ENCODE data around the gene SPESP1.

Gene SPESP1

GRCh38 chr15:68979006-68979405, 48.7 kb downstream of the SPESP1 start:
- H4K20me1 ChIP-seq (ENCODE audit: insufficient read depth, low read length, poor library complexity, severe bottlenecking), result no peaks in the 10 kb centered on the region
- H3K9me2 ChIP-seq (replicated peaks; ENCODE audit: low read depth, low read length), result no peaks in the 10 kb centered on the region
- no peaks in the 10 kb centered on the region for H3K27me3 ChIP-seq (ENCODE audit: insufficient read depth, low read length, poor library complexity, severe bottlenecking)
- no peak overlapping the region for H2AFZ ChIP-seq (ENCODE audit: low read length)
- no peaks in the 10 kb centered on the region for H3F3A ChIP-seq (ENCODE audit: low read depth)
- no peak overlapping the region for H3K9ac ChIP-seq (ENCODE audit: low read depth, low read length, poor library complexity, severe bottlenecking)
- no peaks in the 10 kb centered on the region; the same call in 1 of the 2 replicates for H3K9me3 ChIP-seq (ENCODE audit: insufficient read depth, low read depth, low read length)
- no peak overlapping the region for H3K4me2 ChIP-seq (ENCODE audit: low read depth, low read length, poor library complexity, severe bottlenecking)
- TF ChIP-seq CTCF (conservative IDR thresholded peaks at IDR 0.05; ENCODE audit: low read length) (no peak), EZH2phosphoT487 (IDR thresholded peaks at IDR 0.05; ENCODE audit: borderline replicate concordance) (no peak)
- no peaks in the 10 kb centered on the region for H3K36me3 ChIP-seq (ENCODE audit: insufficient read depth, low read length)
- no peaks in the 10 kb centered on the region for H3K79me2 ChIP-seq (ENCODE audit: insufficient read depth, low read length)
- no peak overlapping the region for H3K4me3 ChIP-seq (ENCODE audit: low read length, poor library complexity, severe bottlenecking)
- no peaks in the 10 kb centered on the region for H3K4me1 ChIP-seq (ENCODE audit: insufficient read depth, low read length, poor library complexity, severe bottlenecking)

- Histone ChIP-seq H3K4me1 (ENCODE audit: insufficient read depth, low read length, poor library complexity, severe bottlenecking) (no peaks in the 10 kb centered on the region), H3K4me2 (ENCODE audit: low read depth, low read length, poor library complexity, severe bottlenecking) (no peak overlapping the region), H3K79me2 (ENCODE audit: insufficient read depth, low read length) (no peaks in the 10 kb centered on the region), H3K9ac (ENCODE audit: low read depth, low read length, poor library complexity, severe bottlenecking) (no peak overlapping the region), H3K27me3 (ENCODE audit: insufficient read depth, low read length, poor library complexity, severe bottlenecking) (no peaks in the 10 kb centered on the region), H3K36me3 (ENCODE audit: insufficient read depth, low read length) (no peaks in the 10 kb centered on the region), H3K9me2 (replicated peaks; ENCODE audit: low read depth, low read length) (no peaks in the 10 kb centered on the region), H2AFZ (ENCODE audit: low read length) (no peak overlapping the region), H3K4me3 (ENCODE audit: low read length, poor library complexity, severe bottlenecking) (no peak overlapping the region), H3K9me3 (ENCODE audit: insufficient read depth, low read depth, low read length) (no peaks in the 10 kb centered on the region; the same call in 1 of the 2 replicates), H3F3A (ENCODE audit: low read depth) (no peaks in the 10 kb centered on the region), H4K20me1 (ENCODE audit: insufficient read depth, low read length, poor library complexity, severe bottlenecking) (no peaks in the 10 kb centered on the region)
- no peak for TF ChIP-seq CTCF (conservative IDR thresholded peaks at IDR 0.05; ENCODE audit: low read length)
- TF ChIP-seq EZH2phosphoT487 (IDR thresholded peaks at IDR 0.05; ENCODE audit: borderline replicate concordance), result no peak
These were observed 49.5 kb downstream of the SPESP1 start for GRCh38 chr15:68979816-68980215.

DNA sequence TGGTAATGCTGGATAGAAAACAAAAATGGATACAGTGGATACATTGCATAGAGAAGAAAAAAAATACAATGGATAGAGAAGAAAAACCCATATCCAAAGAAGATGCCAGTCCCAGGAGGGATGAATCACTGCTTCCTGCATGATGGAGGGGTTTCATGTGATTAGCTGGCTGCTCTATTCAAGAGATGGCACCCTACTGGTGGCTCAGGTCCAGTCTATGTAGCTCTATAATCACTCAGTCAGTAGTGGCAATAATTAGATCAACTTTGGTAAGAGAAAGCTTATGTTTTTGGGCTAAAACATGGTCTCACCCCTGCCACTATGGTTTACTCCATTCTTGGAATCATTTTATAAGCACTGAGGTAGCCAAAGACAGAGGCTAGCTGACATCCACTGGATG, 50.5 kb downstream of the SPESP1 start:
- Histone ChIP-seq H3K79me2 (ENCODE audit: insufficient read depth, low read length) (no peaks in the 10 kb centered on the region), H3K9me2 (replicated peaks; ENCODE audit: low read depth, low read length) (no peaks in the 10 kb centered on the region), H3K27me3 (ENCODE audit: insufficient read depth, low read length, poor library complexity, severe bottlenecking) (no peaks in the 10 kb centered on the region), H3K9ac (ENCODE audit: low read depth, low read length, poor library complexity, severe bottlenecking) (no peak overlapping the region), H3K4me2 (ENCODE audit: low read depth, low read length, poor library complexity, severe bottlenecking) (no peak overlapping the region), H3F3A (ENCODE audit: low read depth) (no peaks in the 10 kb centered on the region), H3K4me1 (ENCODE audit: insufficient read depth, low read length, poor library complexity, severe bottlenecking) (no peaks in the 10 kb centered on the region), H3K4me3 (ENCODE audit: low read length, poor library complexity, severe bottlenecking) (no peak overlapping the region), H4K20me1 (ENCODE audit: insufficient read depth, low read length, poor library complexity, severe bottlenecking) (no peaks in the 10 kb centered on the region), H2AFZ (ENCODE audit: low read length) (no peak overlapping the region), H3K9me3 (ENCODE audit: insufficient read depth, low read depth, low read length) (no peaks in the 10 kb centered on the region; the same call in 1 of the 2 replicates), H3K36me3 (ENCODE audit: insufficient read depth, low read length) (no peaks in the 10 kb centered on the region)
- TF ChIP-seq CTCF (conservative IDR thresholded peaks at IDR 0.05; ENCODE audit: low read length) (no peak), EZH2phosphoT487 (IDR thresholded peaks at IDR 0.05; ENCODE audit: borderline replicate concordance) (no peak)
